Mucosa of rectum (tissue), 2 donors: ENCODE data around the gene SLC35F2.

Experiments
- H3K27ac ChIP-seq, 2 donors: one replicate each; pipeline ENCODE4 v1.7.0; 2013; ENCODE audit warnings: inconsistent platforms in 2 of 2, low read depth in 2 of 2, low read length in 2 of 2
- H3K27me3 ChIP-seq, 2 donors: one replicate each; pipeline ENCODE4 v1.7.0; 2013; ENCODE audit warnings: low read length in 2 of 2; ENCODE audit not compliant: control insufficient read depth in 2 of 2, insufficient read depth in 2 of 2
- H3K36me3 ChIP-seq, 2 donors: one replicate each; pipeline ENCODE4 v1.7.0; 2013; ENCODE audit warnings: low read length in 2 of 2; ENCODE audit not compliant: control insufficient read depth in 2 of 2, insufficient read depth in 2 of 2
- H3K4me1 ChIP-seq, 2 donors: one replicate each; pipeline ENCODE4 v1.7.0; 2013; ENCODE audit warnings: low read length in 2 of 2, mild to moderate bottlenecking in 1 of 2; ENCODE audit not compliant: control insufficient read depth in 2 of 2, insufficient read depth in 2 of 2
- H3K4me3 ChIP-seq, 2 donors: one replicate each; pipeline ENCODE4 v1.7.0; 2013; ENCODE audit warnings: low read length in 2 of 2
- H3K9ac ChIP-seq, 2 donors: one replicate each; pipeline ENCODE4 v1.7.0; 2013; ENCODE audit warnings: low read length in 2 of 2, low read depth in 1 of 2, mild to moderate bottlenecking in 1 of 2
- H3K9me3 ChIP-seq, 2 donors: one replicate each; pipeline ENCODE4 v1.7.0; 2013; ENCODE audit warnings: low read length in 2 of 2; ENCODE audit not compliant: control insufficient read depth in 2 of 2
- donor health status: healthy.
- donor health status: Normal muscosa, but diverticular disease.

The SLC35F2 gene

GRCh38 chr11:107792049-107792443 lies 66.5 kb downstream of the SLC35F2 start:
- H3K4me1 ChIP-seq, result no peaks in the 10 kb centered on the region
- H3K27ac ChIP-seq, result no peak overlapping the region
- H3K9ac ChIP-seq, result no peak overlapping the region
- H3K36me3 ChIP-seq, result peaks cover 11 to 23% of the 10 kb centered on the region in 2 donors
- H3K27me3 ChIP-seq, result no peaks in the 10 kb centered on the region
- no peak overlapping the region for H3K4me3 ChIP-seq
- H3K9me3 ChIP-seq, result no peaks in the 10 kb centered on the region

GRCh38 chr11:107791343-107792048 lies 67.1 kb downstream of the SLC35F2 start:
- Histone ChIP-seq H3K27ac (no peak overlapping the region), H3K36me3 (peaks cover 11 to 20% of the 10 kb centered on the region in 2 donors), H3K4me1 (no peaks in the 10 kb centered on the region), H3K9ac (no peak overlapping the region), H3K27me3 (no peaks in the 10 kb centered on the region), H3K9me3 (no peaks in the 10 kb centered on the region), H3K4me3 (no peak overlapping the region)

GRCh38 chr11:107789767-107790166 lies 68.8 kb downstream of the SLC35F2 start:
- Histone ChIP-seq H3K27ac (no peak overlapping the region), H3K36me3 (peaks cover 8 to 18% of the 10 kb centered on the region in 2 donors), H3K4me1 (no peaks in the 10 kb centered on the region), H3K9me3 (no peaks in the 10 kb centered on the region), H3K4me3 (no peak overlapping the region), H3K27me3 (no peaks in the 10 kb centered on the region), H3K9ac (no peak overlapping the region)

- Histone ChIP-seq H3K9ac (no peak overlapping the region), H3K4me1 (no peaks in the 10 kb centered on the region), H3K4me3 (no peak overlapping the region), H3K27me3 (no peaks in the 10 kb centered on the region), H3K27ac (no peak overlapping the region), H3K9me3 (no peaks in the 10 kb centered on the region), H3K36me3 (peaks cover 8 to 11% of the 10 kb centered on the region in 2 donors)
Observed at GRCh38 chr11:107787733-107788132, 70.9 kb downstream of the SLC35F2 start.

GRCh38 chr11:107785401-107785800 lies 73.2 kb downstream of the SLC35F2 start:
- Histone ChIP-seq H3K4me1 (no peaks in the 10 kb centered on the region), H3K4me3 (no peak overlapping the region), H3K27ac (no peak overlapping the region), H3K9ac (no peak overlapping the region), H3K27me3 (no peaks in the 10 kb centered on the region), H3K36me3 (no peaks in the 10 kb centered on the region), H3K9me3 (no peaks in the 10 kb centered on the region)

- Histone ChIP-seq H3K36me3 (no peaks in the 10 kb centered on the region), H3K9ac (no peak overlapping the region), H3K4me3 (no peak overlapping the region), H3K4me1 (no peaks in the 10 kb centered on the region), H3K27ac (no peak overlapping the region), H3K27me3 (no peaks in the 10 kb centered on the region), H3K9me3 (no peaks in the 10 kb centered on the region)
Observed at GRCh38 chr11:107783121-107783520, 75.5 kb downstream of the SLC35F2 start.

GRCh38 chr11:107780775-107781174 lies 77.8 kb downstream of the SLC35F2 start:
- Histone ChIP-seq H3K27ac (no peak overlapping the region), H3K4me3 (no peak overlapping the region), H3K4me1 (no peaks in the 10 kb centered on the region), H3K9me3 (no peaks in the 10 kb centered on the region), H3K9ac (no peak overlapping the region), H3K27me3 (no peaks in the 10 kb centered on the region), H3K36me3 (no peaks in the 10 kb centered on the region)

- Histone ChIP-seq H3K4me1 (no peaks in the 10 kb centered on the region), H3K9me3 (no peaks in the 10 kb centered on the region), H3K27me3 (no peaks in the 10 kb centered on the region), H3K27ac (no peak overlapping the region), H3K36me3 (no peaks in the 10 kb centered on the region), H3K4me3 (no peak overlapping the region), H3K9ac (no peak overlapping the region)
Observed at GRCh38 chr11:107780136-107780535, 78.5 kb downstream of the SLC35F2 start.

- H3K27ac ChIP-seq, result no peak overlapping the region
- H3K4me1 ChIP-seq, result no peaks in the 10 kb centered on the region
- H3K4me3 ChIP-seq, result no peak overlapping the region
- H3K9ac ChIP-seq, result no peak overlapping the region
- H3K9me3 ChIP-seq, result no peaks in the 10 kb centered on the region
- H3K27me3 ChIP-seq, result no peaks in the 10 kb centered on the region
- H3K36me3 ChIP-seq, result no peaks in the 10 kb centered on the region
Observed at GRCh38 chr11:107778839-107779517, 79.6 kb downstream of the SLC35F2 start.

- no peaks in the 10 kb centered on the region for H3K36me3 ChIP-seq
- no peaks in the 10 kb centered on the region for H3K9me3 ChIP-seq
- H3K27me3 ChIP-seq, result no peaks in the 10 kb centered on the region
- H3K4me3 ChIP-seq, result no peak overlapping the region
- no peak overlapping the region for H3K9ac ChIP-seq
- H3K4me1 ChIP-seq, result no peaks in the 10 kb centered on the region
- no peak overlapping the region for H3K27ac ChIP-seq
Observed at GRCh38 chr11:107777110-107777509, 81.5 kb downstream of the SLC35F2 start.
